Activated naive CD8-positive, alpha-beta T cell treated with anti-CD3 and anti-CD28 coated beads, Interleukin-2, amount 10 ng/mL, durations not matched to agents 7 days and 5 days (primary cell): ENCODE results near the gene SYNDIG1. TPM values are rescaled to one million over a fixed set of nuclear protein-coding genes. Genes with fewer than 3 reads are reported as not detected.

ENCODE experiments used
- ATAC-seq: fragments of 150-1000 bp; cut with Tn5 transposase; one replicate; pipeline ENCODE4 v1.10.0; 2021; ENCODE audit warnings: low read depth, moderate library complexity
- POLR2A ChIA-PET: fragments of 350-600 bp; sonication (Branson Sonifier 250); formaldehyde crosslinking; loops from one replicate; lab custom pipeline; 2021; ENCODE audit warnings: antibody characterized with exemption; lab: Charles Lee
- DNase-seq: peaks from one replicate; pipeline ENCODE4 v3.0.0; 2021
- H3K27ac Mint-ChIP-seq: one replicate; pipeline ENCODE4 v1.8.0; 2022; ENCODE audit warnings: mild to moderate bottlenecking, mixed read lengths
- H3K27me3 Mint-ChIP-seq: one replicate; pipeline ENCODE4 v1.8.0; 2022; ENCODE audit warnings: mild to moderate bottlenecking, moderate library complexity, mixed read lengths
- H3K36me3 Mint-ChIP-seq: one replicate; pipeline ENCODE4 v1.8.0; 2021; ENCODE audit warnings: mild to moderate bottlenecking, mixed read lengths
- H3K4me1 Mint-ChIP-seq: one replicate; pipeline ENCODE4 v1.8.0; 2021; ENCODE audit warnings: mixed read lengths
- H3K4me3 Mint-ChIP-seq: one replicate; pipeline ENCODE4 v1.8.0; 2022; ENCODE audit warnings: mild to moderate bottlenecking, moderate library complexity, mixed read lengths
- H3K9me3 Mint-ChIP-seq: one replicate; pipeline ENCODE4 v1.8.0; 2021; ENCODE audit warnings: mixed read lengths
- total RNA-seq, 2 experiments: library from RNA; stranded (reverse); gene quantifications; one replicate each; pipeline ENCODE4 v1.2.3, GENCODE V29; 2021

The SYNDIG1 gene
- total RNA-seq, 2 experiments from 2014 or later = not detected

DNA sequence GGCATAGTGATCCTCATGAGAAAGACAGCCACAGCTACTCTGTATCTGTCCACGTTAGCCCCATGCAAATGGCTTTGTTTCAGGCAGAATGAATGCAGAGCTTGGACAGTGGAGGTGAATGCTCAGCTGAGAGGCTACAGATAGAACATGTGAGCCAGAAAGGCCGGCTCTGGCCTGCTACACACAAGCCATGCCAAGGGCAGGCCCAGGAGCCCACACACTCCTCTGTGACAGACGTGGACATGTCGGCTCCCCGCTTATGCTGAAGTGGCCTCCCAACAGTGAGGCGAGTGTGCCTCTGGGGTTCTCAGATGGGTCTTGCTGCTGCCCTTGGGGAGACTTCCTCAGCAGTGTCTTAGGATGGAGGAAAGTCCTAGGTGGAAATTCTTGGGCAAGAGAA is 159.6 kb downstream of the SYNDIG1 start:
- Mint-ChIP-seq H3K27me3 (no peaks in the 10 kb centered on the region), H3K4me3 (no peak overlapping the region), H3K4me1 (peaks cover 6% of the 10 kb centered on the region), H3K36me3 (no peaks in the 10 kb centered on the region), H3K9me3 (peaks cover 1% of the 10 kb centered on the region), H3K27ac (peak overlapping the region; percentile 31)
- POLR2A ChIA-PET = no interaction called here
- DNase-seq (no peak), ATAC-seq (no peak)

DNA sequence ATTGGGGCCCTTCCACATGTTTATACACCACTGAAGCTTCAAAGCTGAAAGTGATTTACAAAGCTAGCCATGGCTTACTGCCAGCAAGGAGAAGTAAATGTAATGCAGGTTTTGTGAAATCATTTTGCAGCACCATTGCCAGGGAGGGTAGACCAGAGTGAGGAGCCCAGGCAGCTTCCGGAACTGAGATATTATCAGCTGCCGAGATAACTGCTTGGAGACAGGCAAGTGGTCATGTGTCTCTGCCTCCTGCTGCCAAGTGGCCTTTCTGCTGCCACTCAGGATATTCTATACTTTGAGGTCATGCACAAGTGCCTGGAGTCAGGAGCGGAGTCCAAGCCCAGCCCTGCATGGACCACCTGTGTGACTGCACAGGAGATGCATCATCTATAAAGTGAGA is 160.2 kb downstream of the SYNDIG1 start:
- no peak for DNase-seq
- H3K36me3 Mint-ChIP-seq = no peaks in the 10 kb centered on the region
- no peaks in the 10 kb centered on the region for H3K9me3 Mint-ChIP-seq
- no peak overlapping the region for H3K4me3 Mint-ChIP-seq
- H3K27ac Mint-ChIP-seq = no peak overlapping the region
- peak; percentile 63 for ATAC-seq
- POLR2A ChIA-PET = no interaction called here
- H3K4me1 Mint-ChIP-seq = peaks cover 6% of the 10 kb centered on the region
- no peaks in the 10 kb centered on the region for H3K27me3 Mint-ChIP-seq

DNA sequence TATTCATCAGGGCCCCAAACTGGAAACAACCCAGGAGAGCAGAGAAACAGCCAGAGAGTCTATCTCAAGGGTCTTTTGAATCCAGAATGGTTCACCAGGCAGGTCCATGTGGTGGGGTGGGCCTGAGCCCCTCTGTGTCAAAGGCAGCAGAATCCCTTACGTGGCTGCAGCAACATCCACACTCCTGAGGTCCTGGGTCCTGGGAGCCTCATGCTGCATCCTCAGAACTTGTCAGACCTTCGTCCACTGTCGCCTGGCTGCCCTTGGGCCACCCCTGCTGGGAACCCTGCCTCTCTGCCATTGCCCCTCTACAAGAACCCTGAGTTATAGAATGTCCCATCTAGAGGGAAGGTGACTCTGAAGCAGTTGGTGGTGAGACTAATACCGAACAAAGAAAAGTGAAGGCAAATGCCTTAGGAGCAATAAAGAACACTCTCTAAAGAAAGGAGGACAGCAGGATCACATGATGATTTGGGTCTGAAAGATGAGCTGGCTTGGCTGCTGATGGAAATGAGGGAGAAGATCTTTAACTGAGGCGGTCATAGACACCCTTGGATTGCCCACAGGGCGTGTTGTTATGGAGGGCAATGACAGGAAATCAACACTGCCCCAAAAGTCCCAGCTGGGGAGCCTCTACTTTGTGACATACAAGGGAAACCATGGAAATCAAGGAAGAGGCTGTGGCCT is 161.2 kb downstream of the SYNDIG1 start:
- no peak for ATAC-seq
- no peaks in the 10 kb centered on the region for H3K9me3 Mint-ChIP-seq
- H3K36me3 Mint-ChIP-seq = no peaks in the 10 kb centered on the region
- POLR2A ChIA-PET = no interaction called here
- no peak overlapping the region for H3K27ac Mint-ChIP-seq
- no peak for DNase-seq
- no peak overlapping the region for H3K4me3 Mint-ChIP-seq
- no peaks in the 10 kb centered on the region for H3K27me3 Mint-ChIP-seq
- peaks cover 6% of the 10 kb centered on the region for H3K4me1 Mint-ChIP-seq

DNA sequence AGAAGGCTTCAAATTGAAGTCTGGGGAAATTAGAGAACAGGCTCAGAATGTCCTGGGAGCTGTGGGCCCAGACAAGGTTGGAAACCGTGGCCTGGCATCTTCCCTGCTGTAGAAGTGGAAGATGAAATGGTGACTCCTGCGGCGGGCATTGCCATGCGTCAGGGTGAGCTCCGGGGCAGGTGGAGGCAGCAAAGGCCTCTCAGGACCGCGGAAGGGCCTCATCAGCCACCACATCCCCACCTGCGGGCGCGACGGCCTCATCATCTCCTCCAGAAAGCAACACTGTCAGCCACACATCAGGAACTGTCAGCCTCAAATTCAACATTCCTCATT is 161.7 kb downstream of the SYNDIG1 start:
- H3K4me1 Mint-ChIP-seq = peaks cover 6% of the 10 kb centered on the region
- DNase-seq (no peak), ATAC-seq (no peak)
- H3K27me3 Mint-ChIP-seq = no peaks in the 10 kb centered on the region
- POLR2A ChIA-PET = no interaction called here
- H3K27ac Mint-ChIP-seq = no peak overlapping the region
- H3K4me3 Mint-ChIP-seq = no peak overlapping the region
- no peaks in the 10 kb centered on the region for H3K36me3 Mint-ChIP-seq
- H3K9me3 Mint-ChIP-seq = no peaks in the 10 kb centered on the region

DNA sequence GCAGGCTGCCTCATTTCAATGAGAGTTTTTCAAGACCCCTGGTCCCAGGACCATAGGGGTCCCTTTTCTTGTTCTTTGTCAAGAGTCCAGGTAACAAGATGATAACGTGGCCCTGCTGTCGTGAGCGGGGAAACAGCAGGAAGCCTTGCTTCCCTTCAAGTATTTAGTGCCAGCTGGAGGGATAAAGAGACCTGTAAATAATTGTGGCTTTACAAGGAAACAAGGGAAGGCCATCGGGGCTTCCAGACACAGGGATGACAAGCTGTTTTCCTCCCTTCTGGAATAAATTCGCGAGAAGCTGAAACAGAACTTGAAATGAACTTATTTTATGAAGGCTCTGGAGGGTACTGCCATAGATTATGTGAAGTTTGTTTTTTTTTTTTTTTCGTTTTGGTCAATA is 163.2 kb downstream of the SYNDIG1 start:
- no peak overlapping the region for H3K4me3 Mint-ChIP-seq
- no peaks in the 10 kb centered on the region for H3K36me3 Mint-ChIP-seq
- no peaks in the 10 kb centered on the region for H3K27me3 Mint-ChIP-seq
- no peaks in the 10 kb centered on the region for H3K9me3 Mint-ChIP-seq
- POLR2A ChIA-PET = no interaction called here
- no peak for DNase-seq
- ATAC-seq = no peak
- H3K27ac Mint-ChIP-seq = no peak overlapping the region
- peaks cover 6% of the 10 kb centered on the region for H3K4me1 Mint-ChIP-seq

DNA sequence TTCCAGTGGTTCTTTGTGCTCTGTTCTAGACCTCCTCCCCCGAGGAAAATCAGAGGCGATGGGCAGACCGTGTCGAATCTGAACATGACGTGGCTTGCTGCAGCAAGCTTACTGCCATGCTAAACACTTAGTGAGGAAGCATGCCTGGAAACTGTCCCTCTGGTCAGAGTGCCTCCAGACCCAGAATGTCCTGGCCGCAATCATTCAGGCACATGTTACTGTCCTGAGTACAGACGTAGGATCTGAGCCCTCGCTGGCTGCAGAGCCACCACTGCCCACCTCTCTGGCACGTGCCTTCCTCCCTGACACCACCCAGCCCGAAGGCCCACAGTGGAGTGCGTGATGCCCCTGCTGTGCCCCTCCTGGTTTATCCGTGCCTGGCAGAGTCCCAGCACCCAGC is 163.6 kb downstream of the SYNDIG1 start:
- ATAC-seq (no peak), DNase-seq (no peak)
- Mint-ChIP-seq H3K9me3 (no peaks in the 10 kb centered on the region), H3K36me3 (no peaks in the 10 kb centered on the region), H3K4me1 (peaks cover 5% of the 10 kb centered on the region), H3K27me3 (peaks cover 2% of the 10 kb centered on the region), H3K4me3 (no peak overlapping the region), H3K27ac (no peak overlapping the region)
- POLR2A ChIA-PET = no interaction called here

DNA sequence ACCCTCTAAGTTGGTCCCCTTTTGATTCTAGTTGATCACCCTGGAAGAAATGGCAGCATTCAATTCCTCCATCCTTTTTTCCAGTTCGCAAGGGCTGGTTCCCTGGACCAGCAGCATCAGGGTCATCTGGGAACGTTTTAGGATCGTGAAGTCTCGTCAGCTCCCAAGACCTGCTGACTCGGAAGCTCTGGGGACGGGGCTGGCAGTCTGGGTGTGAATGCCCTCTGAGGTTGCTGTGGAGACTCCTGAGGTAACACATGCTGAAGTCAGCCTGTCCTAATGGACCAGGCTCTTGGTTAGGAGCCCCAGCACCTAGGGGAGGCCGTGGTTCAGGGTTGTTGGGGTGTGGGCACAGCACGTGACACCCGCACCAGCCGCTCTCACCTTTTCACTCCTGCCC is 164.1 kb downstream of the SYNDIG1 start:
- POLR2A ChIA-PET = no interaction called here
- peaks cover 5% of the 10 kb centered on the region for H3K4me1 Mint-ChIP-seq
- peaks cover 2% of the 10 kb centered on the region for H3K27me3 Mint-ChIP-seq
- DNase-seq (no peak), ATAC-seq (no peak)
- no peaks in the 10 kb centered on the region for H3K9me3 Mint-ChIP-seq
- no peaks in the 10 kb centered on the region for H3K36me3 Mint-ChIP-seq
- H3K4me3 Mint-ChIP-seq = no peak overlapping the region
- no peak overlapping the region for H3K27ac Mint-ChIP-seq

DNA sequence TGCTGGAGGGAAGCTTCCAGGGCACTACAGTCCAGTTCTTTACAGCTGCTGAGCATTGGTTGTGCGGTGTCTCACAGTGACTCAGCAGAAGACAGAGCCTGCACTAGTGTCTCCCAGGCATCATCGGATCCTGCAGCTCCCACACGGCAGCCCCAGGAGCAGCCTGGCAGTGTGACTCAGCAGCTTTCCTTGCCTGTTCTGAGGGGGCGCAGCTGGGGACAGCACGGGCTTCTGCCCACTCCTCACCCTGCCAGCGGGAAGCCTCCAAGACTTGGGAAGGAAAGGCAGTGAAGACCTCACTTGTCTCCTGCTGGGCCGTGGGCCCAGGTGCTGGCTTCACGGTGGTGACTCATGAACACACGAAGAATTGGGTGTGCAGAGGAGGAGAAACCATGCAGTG is 165.4 kb downstream of the SYNDIG1 start:
- H3K4me3 Mint-ChIP-seq = no peak overlapping the region
- H3K27me3 Mint-ChIP-seq = peaks cover 2% of the 10 kb centered on the region
- ATAC-seq (no peak), DNase-seq (no peak)
- POLR2A ChIA-PET = no interaction called here
- H3K27ac Mint-ChIP-seq = no peak overlapping the region
- no peaks in the 10 kb centered on the region for H3K4me1 Mint-ChIP-seq
- no peaks in the 10 kb centered on the region for H3K36me3 Mint-ChIP-seq
- no peaks in the 10 kb centered on the region for H3K9me3 Mint-ChIP-seq

DNA sequence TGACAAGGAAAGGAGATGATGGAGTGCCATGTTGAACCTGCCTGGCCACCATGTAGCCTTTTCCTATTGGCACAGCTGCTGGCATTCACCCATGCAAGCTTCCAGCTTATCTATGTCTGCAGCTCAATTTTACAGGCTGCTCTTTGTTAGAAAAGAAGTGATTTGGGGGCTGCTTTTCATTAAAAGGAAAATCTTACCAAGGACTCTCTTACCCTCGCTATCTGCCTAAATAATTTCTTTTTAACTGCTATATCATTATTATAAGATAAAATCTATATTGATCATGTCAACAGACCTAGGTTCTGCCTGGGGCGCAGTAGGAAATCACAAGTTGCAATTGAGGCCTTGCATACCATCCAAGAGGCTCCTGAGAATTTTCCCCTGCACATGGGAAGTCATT is 167.2 kb downstream of the SYNDIG1 start:
- DNase-seq (no peak), ATAC-seq (no peak)
- no peak overlapping the region for H3K27ac Mint-ChIP-seq

DNA sequence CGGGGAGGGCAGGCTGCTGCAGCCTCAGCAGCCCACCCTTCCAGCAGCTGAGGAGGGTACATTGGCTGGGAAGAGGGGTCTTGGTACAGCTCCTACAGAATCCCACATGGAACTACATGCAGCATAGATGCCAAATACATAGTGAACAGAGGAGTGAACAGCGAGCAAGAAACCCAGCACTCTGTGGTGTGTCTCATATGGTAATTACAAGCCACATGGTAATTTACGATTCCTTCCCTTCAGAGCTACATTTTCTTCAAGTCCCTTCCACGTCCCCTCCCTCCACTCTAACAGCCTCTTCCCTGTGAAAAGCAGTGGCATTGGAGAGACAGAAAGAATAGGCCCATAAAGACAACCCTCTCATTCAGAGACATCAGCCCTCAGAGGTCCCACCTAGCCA is 167.7 kb downstream of the SYNDIG1 start:
- POLR2A ChIA-PET = no interaction called here
- Mint-ChIP-seq H3K27ac (no peak overlapping the region), H3K36me3 (no peaks in the 10 kb centered on the region), H3K9me3 (no peaks in the 10 kb centered on the region), H3K4me1 (no peaks in the 10 kb centered on the region), H3K27me3 (peaks cover 2% of the 10 kb centered on the region), H3K4me3 (no peak overlapping the region)
- ATAC-seq (no peak), DNase-seq (no peak)

More for the DNA sequence above, 167.2 kb downstream of the SYNDIG1 start:
- POLR2A ChIA-PET = no interaction called here
- Mint-ChIP-seq H3K9me3 (no peaks in the 10 kb centered on the region), H3K27me3 (peaks cover 2% of the 10 kb centered on the region), H3K4me3 (no peak overlapping the region), H3K36me3 (no peaks in the 10 kb centered on the region), H3K4me1 (no peaks in the 10 kb centered on the region)

DNA sequence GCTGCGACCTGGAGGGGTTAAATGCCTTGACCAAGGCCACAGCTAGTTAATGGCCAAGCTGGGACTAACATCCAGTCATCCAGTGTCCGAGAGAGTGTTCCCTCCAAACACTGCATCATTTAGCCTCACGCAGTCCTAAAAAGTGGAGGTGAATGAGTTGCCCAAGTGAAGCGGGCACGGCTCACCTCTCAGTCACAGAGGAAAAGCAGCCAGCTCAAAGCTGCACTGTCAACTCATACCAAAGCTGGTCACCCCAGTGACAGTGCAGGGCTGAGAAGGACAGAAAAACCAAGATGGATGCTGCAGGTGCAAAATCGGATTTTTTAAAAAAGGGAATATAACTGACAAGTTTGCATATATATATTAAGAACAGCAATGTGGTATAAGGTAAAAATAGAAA is 168.5 kb downstream of the SYNDIG1 start:
- H3K4me1 Mint-ChIP-seq = no peaks in the 10 kb centered on the region
- H3K9me3 Mint-ChIP-seq = no peaks in the 10 kb centered on the region
- DNase-seq (no peak), ATAC-seq (no peak)
- no peaks in the 10 kb centered on the region for H3K36me3 Mint-ChIP-seq
- H3K4me3 Mint-ChIP-seq = no peak overlapping the region
- H3K27ac Mint-ChIP-seq = no peak overlapping the region
- peaks cover 2% of the 10 kb centered on the region for H3K27me3 Mint-ChIP-seq
- POLR2A ChIA-PET = no interaction called here

DNA sequence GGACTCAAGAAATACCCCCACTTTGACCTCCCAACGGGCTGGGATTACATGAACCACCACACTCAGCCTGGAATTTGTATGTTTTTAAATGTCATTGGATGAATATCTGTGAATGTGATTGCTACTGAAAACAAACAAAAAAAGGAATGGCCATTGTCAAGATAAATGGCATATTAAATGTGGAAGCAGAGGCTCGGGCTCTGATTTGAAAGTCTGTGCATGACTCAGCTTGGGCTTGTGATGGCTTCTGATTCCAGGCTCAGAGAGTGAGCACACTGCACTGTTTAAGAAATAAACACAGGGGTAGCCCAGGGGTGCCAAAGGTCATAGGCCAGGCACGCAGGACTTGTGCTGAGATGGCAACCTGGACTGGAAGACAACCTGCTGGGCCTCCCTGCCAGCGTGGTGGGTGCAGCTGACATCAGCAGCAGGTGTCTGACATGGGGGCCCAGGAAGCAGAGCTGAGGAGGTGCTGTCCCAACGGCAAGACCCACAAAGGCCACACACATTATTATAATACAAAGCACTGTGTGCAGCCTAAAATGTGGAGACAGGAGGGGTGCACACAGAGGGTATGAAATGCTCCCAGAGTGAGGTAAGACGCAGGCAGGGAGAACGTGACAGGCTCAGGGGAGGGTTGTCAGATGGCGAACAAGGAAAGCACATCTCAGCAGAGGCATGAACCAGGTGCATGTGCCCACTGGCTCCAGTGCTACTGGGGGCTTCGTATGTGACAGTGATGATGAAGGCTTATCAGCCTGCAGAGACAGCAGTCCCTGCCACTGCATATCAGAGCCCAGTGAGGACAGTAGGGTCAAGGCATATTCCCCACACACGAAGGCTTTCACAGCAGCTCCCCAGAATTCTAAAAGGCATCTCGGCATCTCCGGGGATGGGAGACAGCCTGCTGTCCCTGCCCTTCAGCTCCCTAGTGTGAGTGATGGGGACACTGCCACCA is 169.4 kb downstream of the SYNDIG1 start:
- ATAC-seq (no peak), DNase-seq (no peak)
- Mint-ChIP-seq H3K36me3 (no peaks in the 10 kb centered on the region), H3K4me1 (no peaks in the 10 kb centered on the region), H3K4me3 (no peak overlapping the region), H3K27ac (no peak overlapping the region), H3K9me3 (no peaks in the 10 kb centered on the region), H3K27me3 (peaks cover 2% of the 10 kb centered on the region)
- POLR2A ChIA-PET = no interaction called here

DNA sequence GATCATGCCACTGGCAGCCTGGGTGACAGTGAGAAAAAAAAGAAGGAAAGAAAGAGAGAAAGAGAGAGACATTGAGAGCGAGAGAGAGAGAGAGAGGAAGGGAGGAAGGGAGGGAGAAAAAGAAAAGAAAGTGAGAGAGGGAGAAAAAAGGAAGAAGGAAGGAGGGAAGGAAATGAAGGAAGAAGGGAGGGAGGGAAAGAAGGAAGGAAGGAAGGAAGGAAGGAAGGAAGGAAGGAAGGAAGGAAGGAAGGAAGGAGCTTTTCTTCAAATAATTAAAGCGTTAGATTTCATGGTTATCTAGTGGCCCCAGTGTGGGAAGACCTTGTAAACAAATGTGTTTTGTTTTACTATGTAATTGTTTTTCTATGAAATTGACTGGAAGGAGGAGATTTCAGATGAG is 170.8 kb downstream of the SYNDIG1 start:
- no peak for ATAC-seq
- no peak for DNase-seq
- H3K4me3 Mint-ChIP-seq = no peak overlapping the region
- H3K9me3 Mint-ChIP-seq = no peaks in the 10 kb centered on the region
- H3K27me3 Mint-ChIP-seq = peaks cover 5% of the 10 kb centered on the region
- H3K36me3 Mint-ChIP-seq = no peaks in the 10 kb centered on the region
- POLR2A ChIA-PET = no interaction called here
- H3K4me1 Mint-ChIP-seq = no peaks in the 10 kb centered on the region
- H3K27ac Mint-ChIP-seq = no peak overlapping the region

DNA sequence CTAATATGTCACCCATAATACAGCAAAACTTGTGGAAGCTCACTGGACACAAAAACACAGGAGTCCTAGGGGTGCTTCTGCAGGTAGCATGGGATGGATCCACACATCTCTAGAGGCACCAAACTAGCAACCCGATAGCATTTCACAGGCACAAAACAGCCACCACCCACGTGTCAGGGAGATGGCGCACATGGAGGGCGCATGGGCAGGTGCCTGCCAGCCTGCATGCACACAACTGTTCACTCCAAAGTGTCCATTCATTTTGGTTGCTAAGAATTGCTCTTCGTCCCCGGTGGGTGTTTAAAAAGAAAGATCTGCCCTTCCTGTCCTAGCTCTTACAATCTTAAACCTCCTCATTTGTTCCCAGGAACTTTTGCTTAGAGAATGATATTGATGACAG is 171.3 kb downstream of the SYNDIG1 start:
- no peak overlapping the region for H3K27ac Mint-ChIP-seq
- no peaks in the 10 kb centered on the region for H3K36me3 Mint-ChIP-seq
- ATAC-seq (no peak), DNase-seq (no peak)
- POLR2A ChIA-PET = no interaction called here
- peaks cover 5% of the 10 kb centered on the region for H3K27me3 Mint-ChIP-seq
- H3K4me3 Mint-ChIP-seq = no peak overlapping the region
- H3K9me3 Mint-ChIP-seq = no peaks in the 10 kb centered on the region
- no peaks in the 10 kb centered on the region for H3K4me1 Mint-ChIP-seq
